Fibroblast of pulmonary artery (primary cell): ENCODE data around the gene ZNF853.

ENCODE experiments used
- DNase-seq: peaks from one replicate; pipeline ENCODE4 v3.0.0-alpha.2; 2010; ENCODE audit warnings: low read depth
- H3K4me3 ChIP-seq: replicated peaks from 2 replicates; pipeline ENCODE4 v1.5.1; 2011; ENCODE audit warnings: low read depth, mild to moderate bottlenecking, control low read depth, low read length, moderate library complexity
- TF ChIP-seq, protein P1 (sequence below): IDR thresholded peaks from 2 replicates; pipeline ENCODE4 v1.5.1; 2011; ENCODE audit warnings: mild to moderate bottlenecking, control low read depth, low read length, inconsistent platforms; ENCODE audit errors: missing control alignments

Gene ZNF853

DNA sequence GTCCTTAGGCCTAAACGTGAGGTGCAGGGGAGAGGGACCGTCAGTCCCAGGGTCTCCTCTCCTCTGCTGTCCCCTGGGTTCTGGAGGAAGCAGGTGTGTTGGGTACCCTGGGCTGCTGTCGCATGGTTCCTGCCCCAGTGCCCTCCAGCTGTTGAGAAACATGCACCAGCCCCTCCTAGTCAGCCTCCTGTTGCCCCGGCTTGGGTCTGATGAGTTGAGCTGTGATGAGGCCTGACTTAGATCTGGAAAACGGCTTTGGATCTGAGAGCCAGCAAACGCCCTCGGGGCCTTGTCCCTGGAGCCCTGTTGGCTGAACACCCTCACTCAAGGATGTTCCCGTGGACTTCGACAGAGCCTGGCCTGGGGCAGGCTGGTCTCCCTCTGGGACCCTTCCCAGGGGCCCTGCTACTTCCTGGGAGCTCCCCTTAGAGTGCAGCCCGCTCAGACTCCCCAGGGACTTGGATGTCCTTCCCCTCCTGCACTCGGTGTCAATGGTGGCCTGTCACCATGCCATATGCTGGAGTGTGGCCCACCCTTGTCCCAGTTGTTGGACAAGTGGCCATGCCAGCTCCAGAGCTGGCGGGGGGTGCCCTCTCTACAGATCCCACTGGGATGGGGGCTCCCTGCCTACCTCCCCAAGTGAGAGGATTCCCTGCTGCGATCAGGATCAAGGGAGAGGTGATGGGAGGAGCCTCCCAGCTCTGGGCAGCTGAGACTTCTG, 34.0 kb downstream of the ZNF853 start:
- no peak overlapping the region for H3K4me3 ChIP-seq
- no peak for DNase-seq
- TF ChIP-seq, protein P1, sequence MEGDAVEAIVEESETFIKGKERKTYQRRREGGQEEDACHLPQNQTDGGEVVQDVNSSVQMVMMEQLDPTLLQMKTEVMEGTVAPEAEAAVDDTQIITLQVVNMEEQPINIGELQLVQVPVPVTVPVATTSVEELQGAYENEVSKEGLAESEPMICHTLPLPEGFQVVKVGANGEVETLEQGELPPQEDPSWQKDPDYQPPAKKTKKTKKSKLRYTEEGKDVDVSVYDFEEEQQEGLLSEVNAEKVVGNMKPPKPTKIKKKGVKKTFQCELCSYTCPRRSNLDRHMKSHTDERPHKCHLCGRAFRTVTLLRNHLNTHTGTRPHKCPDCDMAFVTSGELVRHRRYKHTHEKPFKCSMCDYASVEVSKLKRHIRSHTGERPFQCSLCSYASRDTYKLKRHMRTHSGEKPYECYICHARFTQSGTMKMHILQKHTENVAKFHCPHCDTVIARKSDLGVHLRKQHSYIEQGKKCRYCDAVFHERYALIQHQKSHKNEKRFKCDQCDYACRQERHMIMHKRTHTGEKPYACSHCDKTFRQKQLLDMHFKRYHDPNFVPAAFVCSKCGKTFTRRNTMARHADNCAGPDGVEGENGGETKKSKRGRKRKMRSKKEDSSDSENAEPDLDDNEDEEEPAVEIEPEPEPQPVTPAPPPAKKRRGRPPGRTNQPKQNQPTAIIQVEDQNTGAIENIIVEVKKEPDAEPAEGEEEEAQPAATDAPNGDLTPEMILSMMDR: no peak

DNA sequence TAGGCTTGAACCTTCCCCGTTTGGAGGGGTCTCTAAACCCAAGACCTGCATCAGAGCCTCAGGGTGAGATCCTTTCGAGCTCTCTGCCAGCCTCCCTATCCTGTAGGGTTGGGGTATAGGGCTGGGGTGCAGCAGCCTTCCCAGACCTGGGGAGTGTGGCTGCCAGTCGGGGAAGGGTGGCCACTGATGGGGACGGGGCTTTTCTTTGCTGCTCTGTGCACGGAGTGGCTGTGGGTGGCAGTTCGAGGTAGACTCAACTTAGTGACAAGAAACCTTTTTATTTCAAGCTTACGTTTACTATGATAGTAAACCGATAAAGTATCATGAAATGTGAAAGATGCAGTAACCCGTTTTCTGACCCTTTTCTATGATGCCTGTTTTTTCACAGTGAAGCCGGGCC, 34.7 kb downstream of the ZNF853 start:
- no peak overlapping the region for H3K4me3 ChIP-seq
- TF ChIP-seq, protein P1: no peak
- no peak for DNase-seq

DNA sequence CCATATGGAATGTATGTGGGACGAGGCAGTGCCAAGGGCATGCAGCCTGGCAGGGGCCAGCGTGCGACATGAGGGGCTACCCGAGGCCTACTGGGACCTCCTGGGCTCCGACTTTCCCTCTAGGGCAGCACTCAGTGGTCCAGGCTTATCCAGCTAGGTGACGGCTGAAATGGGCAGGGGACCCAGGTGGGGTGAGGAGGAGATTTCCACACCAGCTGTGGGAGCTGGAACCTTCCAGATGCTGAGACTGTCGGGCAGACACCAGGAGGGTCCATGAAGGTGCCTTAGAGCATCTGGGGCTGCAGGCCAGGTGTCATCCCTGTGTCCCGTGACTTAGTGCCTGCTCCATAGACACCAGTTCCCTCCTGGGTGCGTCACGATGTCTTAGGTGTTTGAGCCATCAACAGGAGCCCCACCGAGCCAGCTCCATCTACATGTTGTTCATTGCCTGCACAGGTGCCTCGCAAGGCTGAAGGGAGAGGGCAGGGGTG, 35.2 kb downstream of the ZNF853 start:
- TF ChIP-seq, protein P1: no peak
- DNase-seq: no peak
- no peak overlapping the region for H3K4me3 ChIP-seq

DNA sequence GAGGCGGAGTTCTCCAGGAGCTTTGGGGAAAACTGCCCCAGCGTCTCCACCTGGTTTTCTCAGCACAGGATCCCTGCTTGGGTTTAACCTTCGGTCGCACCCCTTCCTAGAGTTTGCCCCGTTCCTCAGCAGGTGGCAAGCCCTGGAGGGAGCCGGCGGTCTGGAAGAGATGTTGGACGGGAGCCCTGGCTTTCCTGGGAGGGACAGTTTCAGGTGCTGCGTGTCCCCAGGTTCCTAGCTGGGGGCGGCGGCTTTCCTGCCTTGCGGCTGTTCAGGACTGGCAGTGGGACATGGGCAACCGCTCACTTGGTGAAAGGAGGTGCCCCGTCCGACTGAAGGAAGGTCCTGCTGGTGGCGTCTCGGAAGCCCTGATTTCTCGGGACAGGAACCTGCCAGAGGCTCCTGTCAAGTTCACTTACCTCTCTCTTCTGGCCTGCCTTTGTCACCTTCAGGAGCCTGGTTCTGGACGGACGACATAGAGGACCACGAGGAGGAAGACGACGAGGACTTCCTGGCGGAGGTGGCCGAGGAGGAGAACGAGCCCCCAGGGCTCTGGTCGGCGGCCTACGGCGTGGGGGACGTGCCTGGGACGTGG, 36.5 kb downstream of the ZNF853 start:
- no peak overlapping the region for H3K4me3 ChIP-seq
- no peak for DNase-seq
- TF ChIP-seq, protein P1: no peak

DNA sequence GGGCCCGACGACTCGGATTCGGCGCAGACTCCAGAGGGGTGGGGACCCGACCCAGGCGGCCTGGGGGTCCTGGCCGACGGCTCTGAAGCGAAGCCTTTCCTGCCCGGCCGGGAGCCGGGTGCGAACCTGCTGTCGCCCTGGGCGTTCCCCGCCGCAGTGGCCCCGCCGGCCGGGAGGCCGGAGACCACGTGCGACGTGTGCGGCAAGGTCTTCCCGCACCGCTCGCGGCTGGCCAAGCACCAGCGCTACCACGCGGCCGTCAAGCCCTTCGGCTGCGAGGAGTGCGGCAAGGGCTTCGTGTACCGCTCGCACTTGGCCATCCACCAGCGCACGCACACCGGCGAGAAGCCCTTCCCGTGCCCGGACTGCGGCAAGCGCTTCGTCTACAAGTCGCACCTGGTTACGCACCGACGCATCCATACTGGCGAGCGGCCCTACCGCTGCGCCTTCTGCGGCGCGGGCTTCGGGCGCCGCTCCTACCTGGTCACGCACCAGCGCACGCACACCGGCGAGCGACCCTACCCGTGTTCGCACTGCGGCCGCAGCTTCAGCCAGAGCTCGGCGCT, 37.1 kb downstream of the ZNF853 start:
- TF ChIP-seq, protein P1: no peak
- no peak overlapping the region for H3K4me3 ChIP-seq
- no peak for DNase-seq

DNA sequence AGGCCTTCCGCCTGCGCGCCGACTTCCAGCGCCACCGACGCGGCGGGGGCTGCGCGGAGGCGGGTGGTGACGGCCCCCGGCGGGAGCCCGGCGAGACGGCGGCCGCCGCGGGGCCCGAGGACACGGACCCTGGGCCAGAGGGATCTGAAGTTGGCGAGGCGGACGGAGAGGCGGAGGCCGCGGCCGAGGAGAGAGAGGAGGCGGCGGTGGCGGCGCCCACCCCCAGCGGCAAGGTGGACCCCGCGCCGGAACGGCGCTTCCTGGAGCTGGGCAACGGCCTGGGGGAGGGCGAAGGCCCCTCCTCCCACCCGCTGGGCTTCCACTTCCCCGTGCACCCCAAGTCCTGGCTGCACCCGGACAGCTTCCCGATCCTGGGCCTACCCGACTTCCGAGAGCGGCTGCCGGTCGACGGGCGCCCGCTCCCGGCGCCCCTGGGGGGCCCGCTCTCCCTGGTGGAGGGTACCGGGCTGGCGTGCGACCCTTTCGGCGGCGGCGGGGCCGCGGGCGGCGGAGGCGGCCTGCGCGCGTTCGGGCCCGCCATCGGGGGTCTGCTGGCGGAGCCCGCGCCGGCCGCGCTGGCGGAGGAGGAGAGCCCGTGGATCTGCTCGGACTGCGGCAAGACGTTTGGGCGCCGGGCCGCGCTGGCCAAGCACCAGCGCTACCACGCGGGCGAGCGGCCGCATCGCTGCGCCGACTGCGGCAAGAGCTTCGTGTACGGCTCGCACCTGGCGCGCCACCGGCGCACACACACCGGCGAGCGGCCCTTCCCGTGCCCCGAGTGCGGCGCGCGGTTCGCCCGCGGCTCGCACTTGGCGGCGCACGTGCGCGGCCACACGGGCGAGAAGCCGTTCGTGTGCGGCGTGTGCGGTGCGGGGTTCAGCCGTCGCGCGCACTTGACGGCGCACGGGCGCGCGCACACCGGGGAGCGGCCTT, 37.9 kb downstream of the ZNF853 start:
- H3K4me3 ChIP-seq: no peak overlapping the region
- TF ChIP-seq, protein P1: no peak
- DNase-seq: no peak
